ENCODE results near the gene SLC22A1.

The SLC22A1 gene

GRCh38 chr6:160203953-160204352 is 82.3 kb downstream of the SLC22A1 start:
- Histone ChIP-seq H3K27ac (no peak overlapping the region), H3K4me1 (no peaks in the 10 kb centered on the region), H3K79me2 (no peaks in the 10 kb centered on the region), H2AFZ (no peak overlapping the region), H3K36me3 (ENCODE audit: control insufficient read depth, insufficient read depth, low read length) (no peaks in the 10 kb centered on the region), H3K9ac (no peak overlapping the region), H3K4me3 (ENCODE audit: low read depth, low read length) (no peak overlapping the region), H3K9me3 (ENCODE audit: control insufficient read depth, low read length) (no peaks in the 10 kb centered on the region), H3K27me3 (ENCODE audit: control insufficient read depth, insufficient read depth, low read length) (no peaks in the 10 kb centered on the region), H3K4me2 (ENCODE audit: low read length) (no peak overlapping the region)
- TF ChIP-seq CTCF (IDR thresholded peaks at IDR 0.05): no peak

DNA sequence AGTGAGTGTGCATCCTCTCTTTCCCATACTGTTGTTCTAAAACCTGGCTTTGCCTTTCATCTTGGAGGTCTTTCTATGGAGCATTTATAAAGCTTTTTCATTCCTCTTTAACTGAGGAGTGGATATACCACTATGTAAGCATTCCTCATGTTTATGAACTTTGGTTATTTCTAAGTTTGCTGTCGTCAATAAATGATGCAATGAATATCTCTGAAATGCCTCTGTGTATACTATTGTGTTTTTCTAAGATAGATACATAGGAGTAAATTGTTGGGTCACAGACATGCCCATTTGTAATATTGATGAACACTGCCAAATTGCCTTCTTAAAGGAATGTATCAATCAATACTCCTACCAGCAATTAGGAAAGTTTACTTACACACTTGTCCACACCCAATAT is 83.1 kb downstream of the SLC22A1 start:
- Histone ChIP-seq H3K9me3 (ENCODE audit: control insufficient read depth, low read length) (no peaks in the 10 kb centered on the region), H3K9ac (no peak overlapping the region), H2AFZ (no peak overlapping the region), H3K36me3 (ENCODE audit: control insufficient read depth, insufficient read depth, low read length) (no peaks in the 10 kb centered on the region), H3K27ac (no peak overlapping the region), H3K4me2 (ENCODE audit: low read length) (no peak overlapping the region), H3K27me3 (ENCODE audit: control insufficient read depth, insufficient read depth, low read length) (no peaks in the 10 kb centered on the region), H3K4me3 (ENCODE audit: low read depth, low read length) (no peak overlapping the region), H3K79me2 (no peaks in the 10 kb centered on the region), H3K4me1 (no peaks in the 10 kb centered on the region)
- no peak for TF ChIP-seq CTCF (IDR thresholded peaks at IDR 0.05)

DNA sequence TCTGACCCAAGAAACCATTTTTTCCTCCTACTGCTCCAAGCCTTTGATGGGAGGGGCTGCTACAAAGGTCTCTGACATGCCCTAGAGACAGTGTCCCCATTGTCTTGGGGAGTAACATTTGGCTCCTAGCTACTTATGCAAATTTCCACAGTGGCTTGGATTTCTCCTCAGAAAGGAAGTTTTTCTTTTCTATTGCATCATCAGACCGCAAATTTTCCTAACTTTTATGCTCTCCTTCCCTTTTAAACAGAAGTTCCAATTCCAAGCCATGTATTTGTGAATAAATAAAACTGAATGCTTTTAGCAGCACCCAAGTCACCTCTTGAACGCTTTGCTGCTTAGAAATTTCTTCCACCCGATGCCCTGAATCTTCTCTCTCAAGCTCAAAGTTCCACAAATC is 86.0 kb downstream of the SLC22A1 start:
- TF ChIP-seq CTCF (IDR thresholded peaks at IDR 0.05): no peak
- Histone ChIP-seq H2AFZ (no peak overlapping the region), H3K27me3 (ENCODE audit: control insufficient read depth, insufficient read depth, low read length) (no peaks in the 10 kb centered on the region), H3K36me3 (ENCODE audit: control insufficient read depth, insufficient read depth, low read length) (no peaks in the 10 kb centered on the region), H3K27ac (no peak overlapping the region), H3K9ac (no peak overlapping the region), H3K79me2 (no peaks in the 10 kb centered on the region), H3K4me3 (ENCODE audit: low read depth, low read length) (no peak overlapping the region), H3K4me2 (ENCODE audit: low read length) (no peak overlapping the region), H3K9me3 (ENCODE audit: control insufficient read depth, low read length) (no peaks in the 10 kb centered on the region), H3K4me1 (no peaks in the 10 kb centered on the region)
